IPS-NIHi11 (cell line): ENCODE data around the gene CDKN2B-AS1.

ENCODE experiments used
- DNase-seq: peaks from one replicate; pipeline ENCODE4 v3.0.0; 2012; ENCODE audit warnings: mixed read lengths, low spot score

CDKN2B-AS1 gene

GRCh38 chr9:22005702-22006606, 11.4 kb downstream of the CDKN2B-AS1 start:
- DNase-seq = no peak

GRCh38 chr9:22008384-22008716, 13.8 kb downstream of the CDKN2B-AS1 start:
- no peak for DNase-seq

GRCh38 chr9:22008717-22009505, 14.3 kb downstream of the CDKN2B-AS1 start, which contains the start of gene CDKN2B:
CDKN2B (minus strand) TSS chr9:22009305; CDS start chr9:22008953, 352 bp downstream.
- DNase-seq = peak; percentile 98

- no peak for DNase-seq
These were observed 14.9 kb downstream of the CDKN2B-AS1 start for GRCh38 chr9:22009506-22009867.

- peak; percentile 70 for DNase-seq
These were observed 16.5 kb downstream of the CDKN2B-AS1 start for GRCh38 chr9:22010866-22011625.

- no peak for DNase-seq
These were observed 27.8 kb downstream of the CDKN2B-AS1 start for GRCh38 chr9:22022396-22022795.

GRCh38 chr9:22026696-22027095, 32.1 kb downstream of the CDKN2B-AS1 start:
- DNase-seq = no peak

- DNase-seq = no peak
These were observed 33.8 kb downstream of the CDKN2B-AS1 start for GRCh38 chr9:22028394-22028793.

- DNase-seq = no peak
These were observed 34.6 kb downstream of the CDKN2B-AS1 start for GRCh38 chr9:22029231-22029630.

- DNase-seq = no peak
These were observed 35.6 kb downstream of the CDKN2B-AS1 start for GRCh38 chr9:22030101-22030598.

- no peak for DNase-seq
These were observed 37.2 kb downstream of the CDKN2B-AS1 start for GRCh38 chr9:22031655-22032411.

GRCh38 chr9:22033012-22033630, 38.5 kb downstream of the CDKN2B-AS1 start:
- DNase-seq = no peak

GRCh38 chr9:22035591-22036011, 41.0 kb downstream of the CDKN2B-AS1 start:
- DNase-seq = no peak

- DNase-seq = no peak
These were observed 42.5 kb downstream of the CDKN2B-AS1 start for GRCh38 chr9:22036866-22037626.

- DNase-seq = no peak
These were observed 43.5 kb downstream of the CDKN2B-AS1 start for GRCh38 chr9:22037954-22038690.

GRCh38 chr9:22039258-22039657, 44.7 kb downstream of the CDKN2B-AS1 start:
- DNase-seq = no peak

- DNase-seq = no peak
These were observed 46.2 kb downstream of the CDKN2B-AS1 start for GRCh38 chr9:22040760-22041159.

GRCh38 chr9:22041344-22041743, 46.8 kb downstream of the CDKN2B-AS1 start:
- DNase-seq = no peak

GRCh38 chr9:22041775-22042174, 47.2 kb downstream of the CDKN2B-AS1 start:
- DNase-seq = peak; percentile 46
